ENCODE results near the gene LYPLA2.
"Not testable (repeated sequence)": the region's sequence is repeated elsewhere in the genome, so short reads cannot be mapped to it uniquely, and the experiment has no call there.

The LYPLA2 gene

DNA sequence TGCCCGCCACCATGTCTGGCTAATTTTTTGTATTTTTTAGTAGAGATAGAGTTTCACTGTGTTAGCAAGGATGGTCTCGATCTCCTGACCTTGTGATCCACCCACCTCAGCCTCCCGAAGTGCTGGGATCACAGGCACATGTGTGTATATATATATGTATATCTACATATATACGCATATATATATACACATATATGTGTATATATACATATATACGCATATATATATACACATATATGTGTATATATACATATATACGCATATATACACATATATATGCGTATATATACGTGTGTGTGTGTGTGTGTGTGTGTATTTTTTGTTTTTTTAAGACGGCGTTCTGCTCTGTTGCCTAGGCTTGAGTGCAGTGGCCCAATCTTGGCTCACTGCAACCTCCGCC is 7.8 kb upstream of the LYPLA2 start:
- H3K9me3 ChIP-seq (ENCODE audit: control insufficient read depth, low read length); DNase-seq (ENCODE audit: low read depth); H3K4me3 ChIP-seq (ENCODE audit: low read length); H3K27me3 ChIP-seq (replicated peaks; ENCODE audit: control insufficient read depth, insufficient read depth, low read length); H3K9ac ChIP-seq (ENCODE audit: low read length): not testable (repeated sequence)
- Histone ChIP-seq H3K4me1 (ENCODE audit: control insufficient read depth, insufficient read depth, low read length) (peaks cover 18% of the 10 kb centered on the region), H3K36me3 (ENCODE audit: control insufficient read depth, insufficient read depth, low read length, severe bottlenecking) (peaks cover 44% of the 10 kb centered on the region)

DNA sequence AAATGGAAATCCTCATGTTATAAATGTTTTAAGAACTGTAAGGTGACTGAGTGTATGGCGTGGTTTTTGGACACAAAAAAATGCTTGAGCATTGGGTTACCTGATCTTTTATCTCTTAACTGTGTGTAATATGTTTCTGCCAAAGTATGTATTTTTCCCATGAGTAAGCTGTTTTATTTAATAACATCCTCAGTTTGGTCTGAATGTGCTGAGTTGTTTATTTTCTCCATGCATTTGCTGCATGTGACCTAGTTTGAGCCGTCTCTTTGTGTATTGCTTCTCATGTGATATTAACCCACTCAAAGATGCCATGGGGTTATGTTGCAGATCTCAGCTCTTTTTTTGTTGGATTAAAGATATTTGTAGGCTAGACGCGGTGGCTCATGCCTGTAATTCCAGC is 6.1 kb upstream of the LYPLA2 start:
- Histone ChIP-seq H3K4me1 (ENCODE audit: control insufficient read depth, insufficient read depth, low read length) (peaks cover 6% of the 10 kb centered on the region), H3K9me3 (ENCODE audit: control insufficient read depth, low read length) (no peaks in the 10 kb centered on the region), H3K36me3 (ENCODE audit: control insufficient read depth, insufficient read depth, low read length, severe bottlenecking) (peaks cover 44% of the 10 kb centered on the region), H3K27me3 (replicated peaks; ENCODE audit: control insufficient read depth, insufficient read depth, low read length) (no peaks in the 10 kb centered on the region), H3K4me3 (ENCODE audit: low read length) (no peak overlapping the region), H3K9ac (ENCODE audit: low read length) (no peak overlapping the region)
- DNase-seq (ENCODE audit: low read depth), result no peak

DNA sequence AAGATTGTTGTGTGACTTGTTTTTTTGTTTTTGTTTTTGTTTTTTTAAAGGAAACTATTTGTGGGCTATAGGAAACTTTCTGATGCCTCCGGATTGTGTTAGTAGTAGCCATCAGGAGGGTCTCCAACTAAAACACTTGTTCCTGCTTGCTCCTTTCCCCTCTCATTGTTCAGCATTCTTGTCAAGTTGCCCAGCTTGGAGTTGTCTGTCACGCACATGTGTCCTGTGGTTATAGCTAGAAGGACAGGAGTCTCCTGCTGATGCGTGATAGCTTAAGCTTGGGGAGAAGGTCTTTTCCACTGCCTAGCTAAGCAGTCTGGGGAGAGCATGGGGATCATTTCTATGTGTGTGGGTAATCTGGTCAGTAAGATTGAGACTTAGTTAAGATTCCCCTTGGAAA is 3.2 kb upstream of the LYPLA2 start:
- Histone ChIP-seq H3K36me3 (ENCODE audit: control insufficient read depth, insufficient read depth, low read length, severe bottlenecking) (peaks cover 37% of the 10 kb centered on the region), H3K4me1 (ENCODE audit: control insufficient read depth, insufficient read depth, low read length) (peaks cover 15% of the 10 kb centered on the region), H3K27me3 (replicated peaks; ENCODE audit: control insufficient read depth, insufficient read depth, low read length) (no peaks in the 10 kb centered on the region), H3K9me3 (ENCODE audit: control insufficient read depth, low read length) (no peaks in the 10 kb centered on the region), H3K4me3 (ENCODE audit: low read length) (no peak overlapping the region), H3K9ac (ENCODE audit: low read length) (no peak overlapping the region)
- no peak for DNase-seq (ENCODE audit: low read depth)

DNA sequence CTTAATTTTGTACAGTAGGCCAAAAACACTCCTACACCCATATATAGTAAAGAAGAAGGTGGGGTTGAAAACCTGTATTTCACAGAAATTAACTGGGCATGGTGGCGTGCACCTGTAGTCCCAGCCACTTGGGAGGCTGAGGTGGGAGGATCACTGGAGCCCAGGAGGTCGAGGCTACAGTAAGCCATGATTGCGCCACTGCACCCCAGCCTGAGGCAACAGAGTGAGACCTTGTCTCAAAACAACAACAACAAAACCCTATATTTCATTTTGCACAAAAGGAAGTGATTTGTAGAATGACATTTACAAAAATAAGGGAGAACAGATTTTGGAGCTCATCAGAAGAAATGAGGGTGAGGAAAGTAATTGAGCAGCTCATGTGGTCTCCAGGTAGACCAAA is 2.2 kb upstream of the LYPLA2 start:
- peaks cover 15% of the 10 kb centered on the region for H3K4me1 ChIP-seq (ENCODE audit: control insufficient read depth, insufficient read depth, low read length)
- no peaks in the 10 kb centered on the region for H3K27me3 ChIP-seq (replicated peaks; ENCODE audit: control insufficient read depth, insufficient read depth, low read length)
- no peaks in the 10 kb centered on the region for H3K9me3 ChIP-seq (ENCODE audit: control insufficient read depth, low read length)
- no peak overlapping the region for H3K9ac ChIP-seq (ENCODE audit: low read length)
- no peak for DNase-seq (ENCODE audit: low read depth)
- H3K36me3 ChIP-seq (ENCODE audit: control insufficient read depth, insufficient read depth, low read length, severe bottlenecking), result peaks cover 37% of the 10 kb centered on the region
- H3K4me3 ChIP-seq (ENCODE audit: low read length), result no peak overlapping the region

DNA sequence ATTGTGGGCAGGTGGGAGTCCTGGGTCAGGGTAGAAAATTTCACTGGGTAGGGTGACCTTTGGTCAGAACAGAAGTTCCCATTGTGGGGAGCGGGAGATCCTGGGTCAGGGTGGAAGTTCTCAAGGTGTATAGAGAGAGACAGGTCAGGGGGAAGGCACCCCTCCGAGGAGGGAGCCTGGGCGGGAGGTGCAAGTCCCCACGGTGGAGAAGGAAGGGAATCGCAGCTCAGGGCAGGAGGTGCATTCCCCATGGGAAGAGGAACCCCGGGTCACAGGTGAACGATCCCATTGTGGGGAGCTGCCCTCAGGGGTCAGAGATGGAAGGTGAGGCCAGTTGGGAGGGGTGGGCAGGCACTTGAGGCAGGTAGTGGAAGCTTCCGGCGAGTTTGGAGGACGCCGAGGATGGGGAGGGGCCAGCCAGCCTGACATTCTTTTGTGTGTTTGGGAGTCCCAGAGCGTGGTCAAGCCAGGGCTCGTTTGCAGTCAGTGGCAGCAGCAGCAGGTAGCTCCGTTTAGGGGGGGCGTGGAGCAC is 637 bp downstream of the LYPLA2 start:
- peak overlapping the region; percentile 98 for H3K4me3 ChIP-seq (ENCODE audit: low read length)
- peak overlapping the region; percentile 93 for H3K9ac ChIP-seq (ENCODE audit: low read length)
- no peaks in the 10 kb centered on the region for H3K27me3 ChIP-seq (replicated peaks; ENCODE audit: control insufficient read depth, insufficient read depth, low read length)
- H3K36me3 ChIP-seq (ENCODE audit: control insufficient read depth, insufficient read depth, low read length, severe bottlenecking), result peaks cover 27% of the 10 kb centered on the region
- peaks cover 15% of the 10 kb centered on the region for H3K4me1 ChIP-seq (ENCODE audit: control insufficient read depth, insufficient read depth, low read length)
- H3K9me3 ChIP-seq (ENCODE audit: control insufficient read depth, low read length), result no peaks in the 10 kb centered on the region
- peak; percentile 56 for DNase-seq (ENCODE audit: low read depth)

DNA sequence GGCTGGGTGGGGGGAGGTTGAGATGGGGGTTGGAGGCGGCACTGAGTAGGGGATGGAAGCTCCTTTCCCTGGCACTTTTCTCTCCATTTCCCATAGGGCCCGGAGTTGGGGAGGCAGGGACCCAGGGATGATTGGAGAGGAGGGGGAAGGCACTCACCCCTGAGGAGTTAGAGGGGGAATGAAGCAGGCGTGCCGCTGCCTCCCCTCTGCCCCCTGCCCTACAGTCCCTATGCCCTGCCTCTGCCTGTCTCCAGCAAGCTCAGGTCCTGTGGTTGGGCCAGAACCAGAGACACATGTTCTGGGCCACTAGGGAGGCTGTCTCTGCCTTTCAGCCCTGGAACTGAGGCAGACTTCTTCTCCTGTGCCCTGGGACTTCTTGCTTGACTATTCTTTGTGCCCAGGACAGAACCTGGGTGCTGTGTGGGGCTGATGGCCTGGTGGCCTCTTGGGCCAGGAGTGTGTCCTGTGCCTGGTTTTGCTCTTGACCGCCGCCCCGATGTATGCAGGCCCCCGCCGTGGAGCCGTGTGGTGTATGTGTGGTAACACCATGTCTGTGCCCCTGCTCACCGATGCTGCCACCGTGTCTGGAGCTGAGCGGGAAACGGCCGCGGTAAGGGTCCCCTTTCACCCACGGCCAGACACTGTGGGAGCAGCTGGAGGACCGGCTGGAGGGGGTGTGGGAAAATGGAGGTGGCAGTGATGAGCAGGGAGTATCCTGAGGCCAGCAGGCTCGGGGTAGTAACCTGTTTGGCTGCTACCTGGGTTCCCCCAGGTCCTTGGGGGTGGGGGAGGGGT is 1.4 kb downstream of the LYPLA2 start:
- peaks cover 19% of the 10 kb centered on the region for H3K36me3 ChIP-seq (ENCODE audit: control insufficient read depth, insufficient read depth, low read length, severe bottlenecking)
- H3K9me3 ChIP-seq (ENCODE audit: control insufficient read depth, low read length), result no peaks in the 10 kb centered on the region
- peak; percentile 17 for DNase-seq (ENCODE audit: low read depth)
- peaks cover 15% of the 10 kb centered on the region for H3K4me1 ChIP-seq (ENCODE audit: control insufficient read depth, insufficient read depth, low read length)
- peak overlapping the region; percentile 93 for H3K9ac ChIP-seq (ENCODE audit: low read length)
- H3K27me3 ChIP-seq (replicated peaks; ENCODE audit: control insufficient read depth, insufficient read depth, low read length), result no peaks in the 10 kb centered on the region
- H3K4me3 ChIP-seq (ENCODE audit: low read length), result peak overlapping the region; percentile 98

DNA sequence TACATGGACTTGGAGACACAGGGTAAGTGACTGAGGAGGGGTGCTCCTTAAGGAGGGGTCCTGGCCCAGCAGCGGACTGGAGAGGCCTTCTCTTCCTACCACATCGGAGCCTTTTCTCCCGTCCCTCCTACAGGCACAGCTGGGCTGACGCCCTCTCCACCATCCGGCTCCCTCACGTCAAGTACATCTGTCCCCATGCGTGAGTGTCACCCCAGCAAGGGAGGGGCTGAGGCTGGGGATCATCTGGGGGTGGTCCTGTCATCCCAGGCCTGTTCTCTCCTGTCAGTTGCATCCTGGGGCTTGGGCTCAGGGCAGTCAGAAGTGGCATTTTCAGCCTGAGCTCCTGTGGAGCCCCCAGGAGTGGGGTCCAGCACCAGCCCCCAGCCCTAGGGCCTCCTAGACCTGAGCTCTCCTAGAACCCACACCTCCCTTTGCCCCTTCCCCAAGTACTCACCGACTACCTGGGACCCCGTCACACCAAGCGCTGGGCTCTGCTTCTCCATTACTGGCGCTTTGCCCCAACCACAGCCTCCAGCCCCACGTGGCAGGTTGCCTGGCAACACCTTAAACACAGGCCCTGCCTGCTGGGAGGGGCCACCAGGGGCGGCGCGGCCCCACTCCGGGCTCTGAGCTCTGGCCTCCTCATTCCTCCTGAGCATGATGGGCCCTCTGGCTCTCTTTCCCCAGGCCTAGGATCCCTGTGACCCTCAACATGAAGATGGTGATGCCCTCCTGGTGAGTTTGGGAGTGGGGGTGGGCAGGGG is 2.3 kb downstream of the LYPLA2 start:
- peaks cover 13% of the 10 kb centered on the region for H3K36me3 ChIP-seq (ENCODE audit: control insufficient read depth, insufficient read depth, low read length, severe bottlenecking)

DNA sequence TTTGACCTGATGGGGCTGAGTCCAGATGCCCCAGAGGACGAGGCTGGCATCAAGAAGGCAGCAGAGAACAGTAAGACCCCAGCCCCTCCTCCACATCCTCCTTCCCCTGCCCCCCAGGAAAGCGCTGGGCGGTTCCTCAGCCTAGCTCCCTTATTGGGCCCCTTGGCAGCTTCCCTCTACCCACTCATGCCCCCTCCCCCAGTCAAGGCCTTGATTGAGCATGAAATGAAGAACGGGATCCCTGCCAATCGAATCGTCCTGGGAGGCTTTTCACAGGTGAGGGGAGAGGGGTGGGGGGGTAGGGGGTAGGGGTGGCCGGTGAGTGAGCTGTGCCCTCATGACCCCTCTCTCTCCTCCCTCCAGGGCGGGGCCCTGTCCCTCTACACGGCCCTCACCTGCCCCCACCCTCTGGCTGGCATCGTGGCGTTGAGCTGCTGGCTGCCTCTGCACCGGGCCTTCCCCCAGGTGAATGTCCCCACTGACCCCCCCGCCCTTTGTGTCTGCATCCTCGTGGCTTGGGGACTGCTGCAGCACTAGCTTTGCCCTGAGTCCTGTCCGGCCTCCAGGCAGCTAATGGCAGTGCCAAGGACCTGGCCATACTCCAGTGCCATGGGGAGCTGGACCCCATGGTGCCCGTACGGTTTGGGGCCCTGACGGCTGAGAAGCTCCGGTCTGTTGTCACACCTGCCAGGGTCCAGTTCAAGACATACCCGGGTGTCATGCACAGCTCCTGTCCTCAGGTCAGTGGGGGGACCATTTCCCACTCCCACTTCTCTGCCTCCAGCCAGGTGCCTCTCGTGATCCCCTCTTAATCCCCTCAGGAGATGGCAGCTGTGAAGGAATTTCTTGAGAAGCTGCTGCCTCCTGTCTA is 3.2 kb downstream of the LYPLA2 start:
- H3K27me3 ChIP-seq (replicated peaks; ENCODE audit: control insufficient read depth, insufficient read depth, low read length), result no peaks in the 10 kb centered on the region
- no peak for DNase-seq (ENCODE audit: low read depth)
- H3K36me3 ChIP-seq (ENCODE audit: control insufficient read depth, insufficient read depth, low read length, severe bottlenecking), result peaks cover 13% of the 10 kb centered on the region
- no peak overlapping the region for H3K9ac ChIP-seq (ENCODE audit: low read length)
- no peaks in the 10 kb centered on the region for H3K9me3 ChIP-seq (ENCODE audit: control insufficient read depth, low read length)
- H3K4me3 ChIP-seq (ENCODE audit: low read length), result no peak overlapping the region
- peaks cover 15% of the 10 kb centered on the region for H3K4me1 ChIP-seq (ENCODE audit: control insufficient read depth, insufficient read depth, low read length)

More for the DNA sequence above, 2.3 kb downstream of the LYPLA2 start:
- Histone ChIP-seq H3K9ac (ENCODE audit: low read length) (peak overlapping the region; percentile 43), H3K27me3 (replicated peaks; ENCODE audit: control insufficient read depth, insufficient read depth, low read length) (no peaks in the 10 kb centered on the region), H3K4me3 (ENCODE audit: low read length) (no peak overlapping the region), H3K4me1 (ENCODE audit: control insufficient read depth, insufficient read depth, low read length) (peaks cover 15% of the 10 kb centered on the region), H3K9me3 (ENCODE audit: control insufficient read depth, low read length) (no peaks in the 10 kb centered on the region)
- DNase-seq (ENCODE audit: low read depth), result no peak

DNA sequence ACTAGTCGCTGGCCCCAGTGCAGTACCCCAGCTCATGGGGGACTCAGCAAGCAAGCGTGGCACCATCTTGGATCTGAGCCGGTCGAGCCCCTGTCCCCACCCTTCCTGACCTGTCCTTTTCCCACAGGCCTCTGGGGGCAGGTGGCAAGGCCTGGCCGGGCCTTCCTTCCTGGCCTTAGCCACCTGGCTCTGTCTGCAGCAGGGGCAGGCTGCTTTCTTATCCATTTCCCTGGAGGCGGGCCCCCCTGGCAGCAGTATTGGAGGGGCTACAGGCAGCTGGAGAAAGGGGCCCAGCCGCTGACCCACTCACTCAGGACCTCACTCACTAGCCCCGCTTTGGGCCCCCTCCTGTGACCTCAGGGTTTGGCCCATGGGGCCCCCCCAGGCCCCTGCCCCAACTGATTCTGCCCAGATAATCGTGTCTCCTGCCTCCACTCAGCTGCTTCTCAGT is 3.8 kb downstream of the LYPLA2 start:
- not testable (repeated sequence) for H3K4me3 ChIP-seq (ENCODE audit: low read length); H3K9me3 ChIP-seq (ENCODE audit: control insufficient read depth, low read length); H3K9ac ChIP-seq (ENCODE audit: low read length); H3K27me3 ChIP-seq (replicated peaks; ENCODE audit: control insufficient read depth, insufficient read depth, low read length); DNase-seq (ENCODE audit: low read depth)
- H3K4me1 ChIP-seq (ENCODE audit: control insufficient read depth, insufficient read depth, low read length), result peaks cover 22% of the 10 kb centered on the region
- H3K36me3 ChIP-seq (ENCODE audit: control insufficient read depth, insufficient read depth, low read length, severe bottlenecking), result peaks cover 13% of the 10 kb centered on the region

DNA sequence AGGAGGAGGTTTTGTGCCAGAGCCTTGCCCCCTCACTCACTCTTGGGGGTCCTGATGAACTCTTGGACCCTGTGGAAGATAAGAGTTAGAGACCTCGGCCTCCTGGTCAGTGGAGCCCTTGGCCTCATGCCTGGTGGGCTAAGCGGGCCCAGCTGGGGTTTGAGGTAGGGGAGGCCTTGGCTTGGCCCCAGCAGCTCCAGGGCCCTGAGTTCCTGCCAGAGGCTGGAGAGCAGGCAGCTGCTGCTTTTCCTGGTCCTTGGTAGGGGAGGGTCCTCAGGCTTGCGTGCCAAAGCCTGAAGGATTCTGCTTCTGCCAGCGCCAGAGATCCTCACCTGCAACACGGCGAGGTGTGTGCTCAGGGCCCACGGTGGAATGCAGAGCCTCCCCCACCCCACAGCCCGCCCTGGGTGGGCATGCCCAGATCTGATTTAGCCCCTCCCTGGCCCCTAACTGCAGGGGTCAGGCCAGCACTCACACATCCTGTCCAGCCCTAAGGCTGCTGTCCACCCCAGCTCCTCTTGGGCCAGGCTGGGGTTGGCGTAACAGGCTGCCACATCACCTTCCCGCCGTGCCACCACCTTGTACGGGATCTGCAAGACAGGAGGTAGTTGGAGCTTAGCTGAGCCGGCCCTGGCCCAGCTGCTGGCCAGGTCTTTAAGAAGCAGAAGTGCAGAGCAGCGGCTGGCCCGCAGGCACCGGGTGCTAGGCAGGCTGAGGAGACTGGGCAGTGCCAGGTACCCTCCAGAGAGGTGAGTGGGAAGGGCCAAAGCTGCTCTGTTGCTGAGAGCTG is 4.9 kb downstream of the LYPLA2 start:
- DNase-seq (ENCODE audit: low read depth), result no peak
- peaks cover 16% of the 10 kb centered on the region for H3K4me1 ChIP-seq (ENCODE audit: control insufficient read depth, insufficient read depth, low read length)
- H3K36me3 ChIP-seq (ENCODE audit: control insufficient read depth, insufficient read depth, low read length, severe bottlenecking), result peaks cover 13% of the 10 kb centered on the region
- no peak overlapping the region for H3K9ac ChIP-seq (ENCODE audit: low read length)
- H3K27me3 ChIP-seq (replicated peaks; ENCODE audit: control insufficient read depth, insufficient read depth, low read length), result no peaks in the 10 kb centered on the region
- no peak overlapping the region for H3K4me3 ChIP-seq (ENCODE audit: low read length)
- no peaks in the 10 kb centered on the region for H3K9me3 ChIP-seq (ENCODE audit: control insufficient read depth, low read length)
